Neural crest cell (in vitro differentiated cells): ENCODE measurements around the gene CRYL1. TPM values are rescaled to one million over a fixed set of nuclear protein-coding genes. Genes with fewer than 3 reads are reported as not detected.

Source experiments
- DNase-seq: peaks from one replicate; pipeline ENCODE4 v3.0.0; 2021; ENCODE audit warnings: low read depth, mixed read lengths, low spot score
- H3K27ac Mint-ChIP-seq: one replicate; pipeline ENCODE4 v1.8.0; 2021; ENCODE audit warnings: mild to moderate bottlenecking, mixed read lengths; ENCODE audit not compliant: unreplicated experiment
- H3K27me3 Mint-ChIP-seq: 2 replicates; pipeline ENCODE4 v1.8.0; 2021; ENCODE audit warnings: low read depth, mild to moderate bottlenecking, mixed read lengths
- H3K36me3 Mint-ChIP-seq: 2 replicates; pipeline ENCODE4 v1.8.0; 2021; ENCODE audit warnings: low read depth, mild to moderate bottlenecking, mixed read lengths
- H3K4me1 Mint-ChIP-seq: 2 replicates; pipeline ENCODE4 v1.8.0; 2021; ENCODE audit warnings: mixed read lengths
- H3K4me3 Mint-ChIP-seq: one replicate; pipeline ENCODE4 v1.8.0; 2021; ENCODE audit warnings: mild to moderate bottlenecking, mixed read lengths
- H3K9me3 Mint-ChIP-seq: 2 replicates; pipeline ENCODE4 v1.8.0; 2021; ENCODE audit warnings: mixed read lengths
- total RNA-seq: library from RNA; stranded (reverse); gene quantifications from 2 replicates; pipeline ENCODE4 v1.2.1, GENCODE V29; 2021
- TF ChIP-seq, protein P1 (sequence below): fragments of 200-600 bp; sonication (generic); conservative IDR thresholded peaks from 2 replicates; pipeline ENCODE4 v1.5.0; 2021; ENCODE audit warnings: antibody characterized with exemption, mild to moderate bottlenecking

The CRYL1 gene
- total RNA-seq, 1 donor from 2014 or later = 19.9 TPM

DNA sequence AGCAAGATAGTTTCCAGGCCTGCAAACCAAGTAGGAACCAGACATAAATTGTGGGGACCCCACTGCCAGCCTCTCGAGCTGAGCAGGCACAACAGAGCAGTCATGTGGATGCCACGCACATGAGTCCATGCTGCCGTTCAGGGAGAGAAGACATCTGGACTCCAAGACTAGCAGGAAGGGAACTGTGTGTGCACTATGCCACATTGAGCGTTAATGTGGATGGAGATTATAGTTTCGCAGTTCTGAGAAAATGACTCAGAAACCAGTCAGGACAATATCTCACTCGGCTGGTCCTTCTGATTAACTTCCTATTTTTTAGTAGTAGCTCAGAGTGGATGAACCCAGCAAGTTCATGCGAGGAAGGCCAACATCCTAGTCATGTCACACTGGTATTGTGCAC, 124.9 kb downstream of the CRYL1 start:
- Mint-ChIP-seq H3K36me3 (peaks cover 4% of the 10 kb centered on the region), H3K27me3 (no peaks in the 10 kb centered on the region), H3K27ac (no peak overlapping the region), H3K9me3 (peaks cover 6% of the 10 kb centered on the region), H3K4me3 (no peak overlapping the region), H3K4me1 (no peaks in the 10 kb centered on the region)
- TF ChIP-seq, protein P1, sequence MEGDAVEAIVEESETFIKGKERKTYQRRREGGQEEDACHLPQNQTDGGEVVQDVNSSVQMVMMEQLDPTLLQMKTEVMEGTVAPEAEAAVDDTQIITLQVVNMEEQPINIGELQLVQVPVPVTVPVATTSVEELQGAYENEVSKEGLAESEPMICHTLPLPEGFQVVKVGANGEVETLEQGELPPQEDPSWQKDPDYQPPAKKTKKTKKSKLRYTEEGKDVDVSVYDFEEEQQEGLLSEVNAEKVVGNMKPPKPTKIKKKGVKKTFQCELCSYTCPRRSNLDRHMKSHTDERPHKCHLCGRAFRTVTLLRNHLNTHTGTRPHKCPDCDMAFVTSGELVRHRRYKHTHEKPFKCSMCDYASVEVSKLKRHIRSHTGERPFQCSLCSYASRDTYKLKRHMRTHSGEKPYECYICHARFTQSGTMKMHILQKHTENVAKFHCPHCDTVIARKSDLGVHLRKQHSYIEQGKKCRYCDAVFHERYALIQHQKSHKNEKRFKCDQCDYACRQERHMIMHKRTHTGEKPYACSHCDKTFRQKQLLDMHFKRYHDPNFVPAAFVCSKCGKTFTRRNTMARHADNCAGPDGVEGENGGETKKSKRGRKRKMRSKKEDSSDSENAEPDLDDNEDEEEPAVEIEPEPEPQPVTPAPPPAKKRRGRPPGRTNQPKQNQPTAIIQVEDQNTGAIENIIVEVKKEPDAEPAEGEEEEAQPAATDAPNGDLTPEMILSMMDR = no peak
- no peak for DNase-seq

DNA sequence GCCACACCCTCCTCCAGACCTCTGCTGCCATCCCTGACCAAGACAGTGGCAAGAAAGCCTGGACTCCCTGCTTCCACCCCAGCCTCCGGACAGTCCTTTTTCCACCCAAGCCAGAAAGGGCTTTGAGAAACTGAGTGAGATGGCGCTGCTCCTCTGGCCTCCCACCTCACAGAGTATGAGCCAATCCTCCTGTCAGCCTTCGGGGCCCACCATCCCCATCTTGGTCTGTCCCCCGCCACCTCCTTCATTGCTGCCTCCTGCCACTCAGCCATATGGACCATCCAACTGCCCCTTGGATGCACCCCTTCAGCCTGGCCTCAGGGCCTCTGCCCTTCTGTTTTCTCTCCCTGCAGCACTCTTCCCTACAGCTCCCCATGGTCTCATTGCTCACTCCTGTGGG, 125.7 kb downstream of the CRYL1 start:
- TF ChIP-seq, protein P1 = no peak
- DNase-seq = no peak
- H3K4me3 Mint-ChIP-seq = no peak overlapping the region
- H3K27ac Mint-ChIP-seq = peak overlapping the region; percentile 10
- no peaks in the 10 kb centered on the region for H3K4me1 Mint-ChIP-seq
- peaks cover 6% of the 10 kb centered on the region for H3K9me3 Mint-ChIP-seq
- H3K27me3 Mint-ChIP-seq = no peaks in the 10 kb centered on the region
- peaks cover 4% of the 10 kb centered on the region for H3K36me3 Mint-ChIP-seq

DNA sequence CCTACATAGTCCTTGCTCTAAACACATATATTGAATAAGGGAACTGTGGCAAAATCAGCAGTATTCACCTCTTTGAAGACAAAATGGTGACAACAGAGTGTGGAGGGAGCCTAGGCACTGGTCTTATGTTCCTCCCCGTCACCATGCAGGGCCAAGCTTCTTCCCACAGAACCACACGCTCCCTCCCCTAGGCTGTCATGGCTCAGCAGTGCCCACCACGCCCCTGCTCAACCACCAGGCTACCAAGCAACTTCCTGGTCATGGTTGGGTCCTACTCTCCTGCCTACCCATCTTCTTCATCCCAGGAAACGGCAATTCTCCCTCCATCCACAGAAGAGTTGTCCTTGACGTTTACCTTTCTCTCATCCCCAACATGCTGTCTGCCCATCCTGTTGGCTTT, 126.1 kb downstream of the CRYL1 start:
- TF ChIP-seq, protein P1 = no peak
- Mint-ChIP-seq H3K9me3 (peaks cover 6% of the 10 kb centered on the region), H3K4me3 (no peak overlapping the region), H3K27ac (no peak overlapping the region), H3K27me3 (no peaks in the 10 kb centered on the region), H3K4me1 (no peaks in the 10 kb centered on the region), H3K36me3 (peaks cover 4% of the 10 kb centered on the region)
- no peak for DNase-seq

GRCh38 chr13:20398459-20398858, 127.2 kb downstream of the CRYL1 start:
- no peak overlapping the region for H3K4me3 Mint-ChIP-seq
- H3K27ac Mint-ChIP-seq = peak overlapping the region; percentile 59
- H3K4me1 Mint-ChIP-seq = no peaks in the 10 kb centered on the region
- TF ChIP-seq, protein P1 = no peak
- H3K9me3 Mint-ChIP-seq = peaks cover 6% of the 10 kb centered on the region
- no peaks in the 10 kb centered on the region for H3K27me3 Mint-ChIP-seq
- no peak for DNase-seq
- peaks cover 4% of the 10 kb centered on the region for H3K36me3 Mint-ChIP-seq

- peaks cover 6% of the 10 kb centered on the region for H3K9me3 Mint-ChIP-seq
- DNase-seq = no peak
- H3K27ac Mint-ChIP-seq = no peak overlapping the region
- TF ChIP-seq, protein P1 = no peak
- no peaks in the 10 kb centered on the region for H3K27me3 Mint-ChIP-seq
- no peak overlapping the region for H3K4me3 Mint-ChIP-seq
- H3K4me1 Mint-ChIP-seq = no peaks in the 10 kb centered on the region
- peaks cover 4% of the 10 kb centered on the region for H3K36me3 Mint-ChIP-seq
These were observed 127.8 kb downstream of the CRYL1 start for GRCh38 chr13:20397896-20398295.
